HG03558 (cell line): ENCODE measurements around the gene CCPG1.
A peak's percentile ranks its signal among the peaks of the same experiment; 100 is the strongest.
"Not testable (repeated sequence)": the region's sequence is repeated elsewhere in the genome, so short reads cannot be mapped to it uniquely, and the experiment has no call there.

Experiments used
- ATAC-seq: cut with Tn5 transposase; IDR thresholded peaks from one replicate; pipeline ENCODE4 v1.9.1; 2021; ENCODE audit warnings: moderate number of reproducible peaks; ENCODE audit not compliant: unreplicated experiment; ENCODE audit errors: extremely low read depth

CCPG1 gene, protein sequence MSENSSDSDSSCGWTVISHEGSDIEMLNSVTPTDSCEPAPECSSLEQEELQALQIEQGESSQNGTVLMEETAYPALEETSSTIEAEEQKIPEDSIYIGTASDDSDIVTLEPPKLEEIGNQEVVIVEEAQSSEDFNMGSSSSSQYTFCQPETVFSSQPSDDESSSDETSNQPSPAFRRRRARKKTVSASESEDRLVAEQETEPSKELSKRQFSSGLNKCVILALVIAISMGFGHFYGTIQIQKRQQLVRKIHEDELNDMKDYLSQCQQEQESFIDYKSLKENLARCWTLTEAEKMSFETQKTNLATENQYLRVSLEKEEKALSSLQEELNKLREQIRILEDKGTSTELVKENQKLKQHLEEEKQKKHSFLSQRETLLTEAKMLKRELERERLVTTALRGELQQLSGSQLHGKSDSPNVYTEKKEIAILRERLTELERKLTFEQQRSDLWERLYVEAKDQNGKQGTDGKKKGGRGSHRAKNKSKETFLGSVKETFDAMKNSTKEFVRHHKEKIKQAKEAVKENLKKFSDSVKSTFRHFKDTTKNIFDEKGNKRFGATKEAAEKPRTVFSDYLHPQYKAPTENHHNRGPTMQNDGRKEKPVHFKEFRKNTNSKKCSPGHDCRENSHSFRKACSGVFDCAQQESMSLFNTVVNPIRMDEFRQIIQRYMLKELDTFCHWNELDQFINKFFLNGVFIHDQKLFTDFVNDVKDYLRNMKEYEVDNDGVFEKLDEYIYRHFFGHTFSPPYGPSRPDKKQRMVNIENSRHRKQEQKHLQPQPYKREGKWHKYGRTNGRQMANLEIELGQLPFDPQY

DNA sequence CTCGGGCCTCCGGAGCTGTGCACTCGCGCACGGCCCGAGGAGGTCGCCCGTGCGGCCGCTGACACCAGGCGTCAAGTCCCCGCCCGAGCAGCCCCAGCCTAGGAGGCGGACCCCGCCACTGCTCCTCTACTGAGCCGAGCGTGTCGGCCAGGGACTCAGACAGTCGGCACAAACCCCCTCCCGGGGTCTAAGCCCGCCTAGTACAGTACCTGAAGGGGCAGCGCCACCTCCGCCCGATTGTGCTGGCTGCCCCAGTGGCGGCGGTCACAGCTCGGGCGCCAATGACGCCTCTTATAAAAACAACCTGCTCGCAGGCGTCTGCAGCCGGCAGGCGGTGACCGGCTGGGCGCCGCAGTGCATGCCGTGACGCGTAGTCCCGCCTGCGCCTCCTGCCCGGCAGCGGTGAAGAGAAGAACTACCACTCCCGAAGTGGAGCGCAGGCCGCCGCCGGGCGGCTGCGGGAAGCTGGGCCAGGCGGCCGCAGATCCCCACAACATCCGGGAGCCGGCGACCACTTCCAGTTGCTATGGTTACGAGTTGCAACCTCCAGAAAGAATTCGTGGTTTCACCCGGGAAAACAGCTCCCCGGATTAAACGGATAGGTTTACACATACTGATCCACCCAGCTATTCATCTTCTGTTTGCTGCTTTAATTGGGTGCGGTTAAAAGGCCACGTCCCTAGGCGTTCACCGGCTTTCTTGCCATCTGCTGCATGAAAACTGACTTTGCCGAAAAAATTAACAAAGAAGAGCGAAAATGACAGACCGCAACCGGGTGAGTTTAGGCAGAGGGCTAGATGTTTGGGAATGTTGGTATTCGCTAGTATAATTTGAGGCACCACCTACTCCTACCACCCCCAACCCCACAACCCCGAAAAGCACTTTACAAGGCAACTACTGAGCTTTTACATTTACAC, at the start of gene CCPG1, which contains the start of gene PIERCE2:
Gene CCPG1 (minus strand): TSS at position 348 of the 917 bp plus-strand sequence. CDS start 18,935 bp downstream, outside the sequence.
Gene PIERCE2 (plus strand): TSS at position 484 of the 917 bp plus-strand sequence. CDS start 274 bp downstream, at position 758.
- peak; percentile 78 for ATAC-seq

DNA sequence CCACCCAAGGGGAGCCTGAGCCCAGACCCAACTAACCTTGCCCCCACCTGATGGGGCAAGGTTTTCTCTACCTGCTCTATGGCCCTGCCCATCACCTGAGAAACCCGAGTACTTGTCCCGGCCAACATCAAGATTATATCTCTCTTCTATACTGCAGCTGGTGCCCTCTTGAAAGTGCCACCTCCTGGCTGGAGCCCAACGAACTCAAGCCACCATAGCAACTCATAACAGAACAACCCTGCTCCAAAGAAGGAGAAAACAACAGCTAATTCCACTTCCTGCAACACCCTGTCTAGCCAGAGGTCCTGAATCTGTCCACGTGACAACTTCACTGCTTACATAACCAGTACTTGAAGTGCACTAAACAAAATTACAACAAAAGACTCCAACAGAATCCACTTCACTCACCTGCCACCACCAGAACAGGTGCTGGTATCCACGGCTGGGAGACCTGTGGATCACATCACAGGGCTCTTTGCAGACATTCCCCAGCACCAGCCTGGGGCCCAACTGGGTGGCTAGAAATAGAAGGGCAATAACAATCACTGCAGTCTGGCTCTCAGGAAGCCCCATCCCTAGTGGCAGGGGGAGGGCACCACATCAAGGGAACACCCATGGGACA, 49.4 kb upstream of the CCPG1 start:
- ATAC-seq, result no peak

DNA sequence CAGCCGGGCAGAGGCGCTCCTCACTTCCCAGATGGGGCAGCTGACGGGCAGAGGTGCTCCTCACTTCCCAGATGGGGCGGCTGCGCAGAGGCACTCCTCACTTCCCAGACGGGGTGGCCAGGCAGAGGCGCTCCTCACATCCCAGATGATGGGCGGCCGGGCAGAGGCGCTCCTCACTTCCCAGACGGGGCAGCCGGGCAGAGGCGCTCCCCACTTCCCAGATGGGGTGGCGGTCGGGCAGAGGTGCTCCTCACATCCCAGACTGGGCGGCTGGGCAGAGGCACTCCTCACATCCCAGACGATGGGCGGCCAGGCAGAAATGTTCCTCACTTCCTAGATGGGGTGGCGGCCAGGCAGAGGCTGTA, 38.9 kb upstream of the CCPG1 start:
- ATAC-seq, result not testable (repeated sequence)

DNA sequence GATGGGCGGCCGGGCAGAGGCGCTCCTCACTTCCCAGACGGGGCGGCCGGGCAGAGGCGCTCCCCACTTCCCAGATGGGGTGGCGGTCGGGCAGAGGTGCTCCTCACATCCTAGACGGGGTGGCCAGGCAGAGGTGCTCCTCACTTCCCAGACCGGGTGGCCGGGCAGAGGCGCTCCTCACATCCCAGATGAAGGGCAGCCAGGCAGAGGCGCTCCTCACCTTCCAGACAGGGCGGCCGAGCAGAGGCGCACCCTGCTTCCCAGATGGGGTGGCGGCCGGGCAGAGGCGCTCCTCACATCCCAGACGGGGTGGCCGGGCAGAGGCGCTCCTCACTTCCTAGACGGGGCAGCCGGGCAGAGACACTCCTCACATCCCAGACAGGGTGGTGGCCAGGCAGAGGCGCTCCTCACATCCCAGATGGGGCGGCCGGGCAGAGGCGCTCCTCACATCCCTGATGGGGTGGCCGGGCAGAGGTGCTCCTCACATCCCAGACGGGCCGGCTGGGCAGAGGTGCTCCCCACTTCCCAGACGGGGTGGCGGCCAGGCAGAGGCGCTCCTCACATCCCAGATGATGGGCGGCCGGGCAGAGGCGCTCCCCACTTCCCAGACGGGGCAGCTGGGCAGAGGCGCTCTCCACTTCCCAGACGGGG, 38.3 kb upstream of the CCPG1 start:
- not testable (repeated sequence) for ATAC-seq

DNA sequence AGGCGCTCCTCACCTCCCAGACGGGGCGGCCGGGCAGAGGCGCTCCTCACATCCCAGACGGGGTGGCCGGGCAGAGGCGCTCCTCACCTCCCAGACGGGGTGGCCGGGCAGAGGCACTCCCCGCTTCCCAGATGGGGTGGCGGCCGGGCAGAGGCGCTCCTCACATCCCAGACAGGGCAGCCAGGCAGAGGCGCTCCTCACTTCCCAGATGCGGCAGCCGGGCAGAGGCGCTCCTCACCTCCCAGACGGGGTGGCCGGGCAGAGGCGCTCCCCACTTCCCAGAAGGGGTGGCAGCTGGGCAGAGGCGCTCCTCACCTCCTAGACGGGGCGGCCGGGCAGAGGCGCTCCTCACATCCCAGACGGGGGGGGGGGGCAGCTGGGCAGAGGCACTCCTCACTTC, 37.8 kb upstream of the CCPG1 start:
- ATAC-seq, result not testable (repeated sequence)

DNA sequence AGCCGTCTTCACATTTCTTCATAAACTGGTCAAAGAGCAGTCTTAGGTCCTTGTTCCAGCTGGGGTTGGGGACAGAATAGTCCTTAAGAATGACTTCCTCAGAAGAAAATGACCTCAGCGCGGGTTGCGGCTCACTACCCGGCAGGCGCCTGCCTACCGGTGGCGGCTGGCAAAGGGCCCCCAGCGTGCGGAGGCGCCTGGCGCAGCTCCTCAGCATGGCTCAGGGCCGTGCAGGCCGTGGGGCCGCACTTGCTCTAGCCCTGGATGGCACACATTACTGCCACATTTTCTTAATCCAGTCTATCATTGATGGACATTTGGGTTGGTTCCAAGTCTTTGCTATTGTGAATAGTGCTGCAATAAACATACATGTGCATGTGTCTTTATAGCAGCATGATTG, 35.0 kb upstream of the CCPG1 start:
- ATAC-seq, result not testable (repeated sequence)

DNA sequence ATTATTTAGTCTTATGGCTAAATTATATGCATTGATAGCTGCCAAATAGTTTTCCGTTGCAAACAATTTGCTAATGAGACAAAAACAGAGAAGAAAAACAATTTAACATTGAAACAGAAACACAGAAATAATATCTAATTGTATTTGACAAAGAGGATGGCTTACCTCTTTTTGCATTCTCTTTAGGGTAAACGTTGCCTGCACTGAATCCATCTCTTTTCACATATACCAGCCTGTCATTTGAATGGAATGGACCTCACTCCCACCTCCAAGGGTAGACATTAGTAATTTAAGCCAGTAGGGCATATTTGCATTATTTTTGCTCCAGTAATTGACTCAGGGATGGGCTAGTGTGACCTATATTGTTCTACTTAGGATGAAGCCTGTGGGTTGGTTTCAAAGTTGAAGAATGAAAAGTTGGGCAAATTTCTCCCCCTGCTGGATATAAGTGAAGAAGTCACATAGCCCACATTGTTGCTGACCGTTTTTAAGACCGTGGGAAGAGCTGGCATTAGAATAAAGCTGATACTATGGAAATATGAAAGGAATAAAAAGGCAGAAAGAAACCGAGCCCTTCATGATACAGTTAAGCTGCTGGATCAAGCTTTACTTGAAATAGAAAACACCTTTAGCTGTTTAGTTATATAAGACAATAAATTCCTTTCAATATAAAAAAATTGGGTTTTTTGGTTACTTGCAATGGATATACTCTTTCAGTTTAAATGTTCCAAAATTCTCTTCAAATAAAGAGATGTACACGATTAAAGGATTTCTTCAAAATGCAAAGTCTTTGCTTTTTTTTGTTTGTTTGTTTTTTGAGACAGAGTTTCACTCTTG, 27.0 kb upstream of the CCPG1 start:
- ATAC-seq, result no peak

DNA sequence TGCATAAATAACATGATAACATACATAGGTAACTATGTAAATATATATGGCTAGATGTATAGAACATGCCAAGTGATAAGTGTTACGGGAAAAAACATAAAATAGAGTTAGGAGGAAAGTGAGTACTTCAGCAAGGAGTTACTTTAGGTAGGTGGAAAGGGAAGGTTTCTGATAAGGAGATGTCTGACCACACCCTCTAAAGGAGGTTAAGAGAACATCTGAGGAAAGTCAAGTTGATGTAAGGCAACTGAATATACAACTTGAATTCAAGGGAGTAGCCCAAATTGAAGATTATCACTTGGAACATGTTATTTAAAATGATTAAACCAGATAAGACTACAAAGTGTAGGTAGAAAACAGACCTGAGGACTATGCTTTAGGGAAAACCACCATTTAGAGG, 13.9 kb upstream of the CCPG1 start:
- no peak for ATAC-seq

DNA sequence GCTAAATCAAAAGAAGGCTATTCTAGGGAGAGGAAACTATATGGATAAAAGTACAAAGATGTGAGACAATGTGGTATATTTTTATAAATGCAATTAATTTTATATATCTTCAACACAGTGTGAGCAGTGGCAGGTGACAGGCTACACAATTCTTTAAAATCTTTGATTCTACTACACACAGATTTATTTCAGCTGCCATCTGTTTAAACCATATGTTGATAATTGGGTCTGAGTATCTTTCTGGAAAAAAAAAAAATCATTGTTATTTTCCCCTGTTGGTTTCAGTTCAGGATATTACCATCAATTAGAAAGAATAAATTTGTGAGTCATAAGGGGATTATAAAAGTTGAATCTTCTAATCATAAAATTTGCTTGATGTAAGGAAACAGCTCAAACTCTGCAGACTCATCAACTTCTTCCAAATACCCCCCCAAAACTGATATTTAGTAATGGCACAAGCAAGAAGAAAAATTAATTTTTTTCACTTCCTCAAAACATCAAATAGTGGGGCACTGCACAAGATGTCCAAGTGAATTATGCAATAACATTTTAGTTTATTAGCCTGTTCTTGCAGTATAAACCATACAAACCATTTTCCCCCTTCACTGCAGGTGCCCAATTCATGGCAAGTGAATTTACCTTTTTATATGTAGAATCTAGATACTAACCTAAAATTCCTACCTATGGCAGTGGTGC, 12.2 kb upstream of the CCPG1 start:
- no peak for ATAC-seq

DNA sequence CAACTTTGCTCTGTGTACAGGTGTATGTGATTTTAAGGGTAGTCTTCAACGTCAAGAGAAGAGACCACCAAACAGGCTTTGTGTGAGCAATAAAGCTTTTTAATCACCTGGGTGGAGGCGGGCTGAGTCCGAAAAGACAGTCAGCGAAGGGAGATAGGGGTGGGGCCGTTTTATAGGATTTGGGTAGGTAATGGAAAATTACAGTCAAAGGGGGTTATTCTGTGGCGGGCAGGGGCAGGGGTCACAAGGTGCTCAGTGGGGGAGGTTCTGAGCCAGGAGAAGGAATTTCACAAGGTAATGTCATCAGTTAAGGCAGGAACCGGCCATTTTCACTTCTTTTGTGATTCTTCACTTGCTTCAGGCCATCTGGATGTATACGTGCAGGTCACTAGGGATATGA, 9.5 kb upstream of the CCPG1 start:
- ATAC-seq, result not testable (repeated sequence)

DNA sequence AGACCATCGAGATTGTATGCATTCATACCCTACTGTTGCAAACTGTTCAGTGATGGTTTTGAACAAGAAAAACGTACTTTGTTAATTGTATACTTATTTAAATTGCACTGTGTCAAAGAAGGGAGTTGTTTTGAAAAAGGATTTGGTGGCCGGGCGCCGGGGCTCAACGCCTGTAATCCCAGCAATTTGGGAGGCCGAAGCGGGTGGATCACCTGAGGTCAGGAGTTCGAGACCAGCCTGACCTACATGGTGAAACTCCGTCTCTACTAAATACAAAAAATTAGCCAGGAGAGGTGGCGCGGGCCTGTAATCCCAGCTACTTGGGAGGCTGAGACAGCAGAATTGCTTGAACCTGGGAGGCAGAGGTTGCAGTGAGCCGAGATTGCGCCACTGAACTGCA, 817 bp upstream of the CCPG1 start:
- not testable (repeated sequence) for ATAC-seq

DNA sequence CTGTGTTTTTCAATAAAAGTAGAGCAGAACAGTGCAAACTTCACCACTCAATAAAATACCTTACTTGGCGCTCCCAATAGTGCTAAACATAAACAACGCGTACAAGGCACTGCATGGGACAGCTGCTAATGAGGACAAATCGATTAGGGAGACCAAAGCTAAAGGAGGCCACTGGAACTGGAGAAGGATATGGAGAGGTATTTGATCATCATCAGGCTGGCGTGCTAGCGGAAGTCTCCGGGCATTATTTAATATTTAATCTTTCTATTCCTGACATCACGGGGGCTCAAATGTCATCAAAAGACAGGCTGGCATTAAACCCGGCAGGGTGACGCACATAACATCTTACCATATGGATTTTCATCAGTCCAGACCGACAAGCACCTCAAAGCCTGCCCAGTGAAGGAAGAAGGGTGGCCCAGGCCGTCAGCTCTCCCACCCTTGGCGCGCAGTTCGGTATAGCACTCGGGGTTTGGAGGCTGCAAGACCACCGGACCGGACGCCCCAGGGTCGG, 604 bp downstream of the CCPG1 start:
- ATAC-seq, result no peak

DNA sequence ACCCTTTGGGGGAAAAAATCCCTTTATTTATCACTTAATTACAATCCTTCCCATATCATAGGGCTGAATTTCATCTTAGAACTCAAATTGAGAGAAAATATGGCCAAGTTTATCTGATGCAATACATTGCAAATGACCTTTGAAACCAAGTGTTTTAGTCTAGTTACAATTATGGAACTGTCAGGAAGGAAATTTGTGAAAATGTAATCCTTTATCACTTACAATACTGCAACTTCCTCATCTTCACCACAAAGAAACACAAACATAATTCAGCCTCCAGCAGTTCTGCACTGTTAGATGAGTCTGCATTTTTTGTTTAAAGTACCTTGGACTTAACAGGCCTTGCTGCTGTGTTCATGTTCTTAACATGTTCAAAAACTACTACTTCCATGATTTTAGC, 4.6 kb downstream of the CCPG1 start:
- no peak for ATAC-seq

DNA sequence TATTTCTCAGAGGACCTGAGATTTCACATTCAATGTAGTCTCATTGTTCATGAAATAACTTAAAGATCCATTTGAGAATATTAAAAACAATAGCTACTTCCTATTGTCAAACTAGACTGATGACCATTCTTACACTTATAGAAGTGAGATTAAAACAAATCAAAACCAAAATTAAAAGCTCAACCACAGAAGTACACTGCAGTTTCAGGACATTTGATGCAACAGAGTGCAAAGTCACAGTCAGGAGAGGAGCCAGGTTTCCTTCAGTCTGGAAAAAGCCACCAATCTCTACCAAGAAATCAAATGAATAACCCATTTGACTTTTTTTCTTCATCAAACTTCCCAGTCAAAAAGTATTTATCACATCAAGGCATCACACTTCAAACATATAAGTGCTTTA, 5.5 kb downstream of the CCPG1 start:
- no peak for ATAC-seq

DNA sequence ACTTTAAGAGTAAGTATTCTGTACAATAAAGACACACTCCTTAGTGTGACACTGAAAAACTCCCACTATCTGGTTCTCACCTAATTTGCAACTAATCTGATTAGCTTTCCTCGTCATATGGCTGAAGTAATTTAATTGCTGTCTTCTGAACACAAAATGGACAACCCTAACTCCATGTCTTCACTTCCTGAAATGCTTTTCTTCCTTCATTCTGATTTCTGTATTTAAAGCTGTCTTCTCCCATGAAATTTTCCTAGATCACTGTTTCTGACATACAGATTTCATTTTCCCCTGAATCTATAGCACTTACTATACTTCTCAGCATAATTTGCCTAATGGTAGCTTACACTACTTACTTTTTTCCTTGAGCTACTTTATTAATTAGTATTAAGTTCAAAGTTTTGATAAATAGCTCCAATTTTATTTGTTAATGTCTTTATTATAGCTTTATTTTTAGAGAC, 6.3 kb downstream of the CCPG1 start:
- ATAC-seq, result no peak

DNA sequence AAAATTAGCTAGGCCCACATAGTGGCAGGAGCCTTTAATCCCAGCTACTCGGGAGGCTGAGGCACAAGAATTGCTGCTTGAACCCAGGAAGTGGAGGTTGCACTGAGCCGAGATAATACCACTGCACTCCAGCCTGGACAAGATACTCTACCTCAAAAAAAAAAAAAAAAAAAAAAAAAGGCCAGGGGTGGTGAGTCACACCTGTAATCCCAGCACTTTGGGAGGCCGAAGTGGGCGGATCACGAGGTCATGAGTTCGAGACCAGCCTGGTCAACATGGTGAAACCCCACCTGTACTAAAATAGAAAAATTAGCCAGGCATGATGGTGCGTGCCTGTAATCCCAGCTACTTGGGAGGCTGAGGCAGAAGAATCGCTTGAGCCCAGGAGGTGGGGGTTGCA, 8.1 kb downstream of the CCPG1 start:
- not testable (repeated sequence) for ATAC-seq

DNA sequence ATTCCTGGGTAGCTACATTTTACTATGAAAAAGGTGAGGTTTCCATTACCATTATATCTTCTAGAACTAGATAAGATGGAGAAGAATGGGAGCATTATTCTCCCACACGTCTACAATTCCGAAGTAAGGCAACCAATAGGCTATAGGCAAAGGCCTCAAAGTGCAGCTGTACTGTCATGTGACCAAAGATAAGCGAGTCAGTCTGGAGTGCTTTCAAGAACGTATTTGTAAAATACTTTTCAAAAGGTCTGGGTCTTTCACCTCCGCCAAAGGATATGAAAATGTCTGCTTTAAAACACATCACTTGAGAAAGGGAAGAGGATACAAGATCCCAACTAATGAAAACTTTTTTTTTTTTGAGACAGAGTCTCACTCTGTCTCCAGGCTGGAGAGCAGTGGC, 9.9 kb downstream of the CCPG1 start:
- no peak for ATAC-seq

DNA sequence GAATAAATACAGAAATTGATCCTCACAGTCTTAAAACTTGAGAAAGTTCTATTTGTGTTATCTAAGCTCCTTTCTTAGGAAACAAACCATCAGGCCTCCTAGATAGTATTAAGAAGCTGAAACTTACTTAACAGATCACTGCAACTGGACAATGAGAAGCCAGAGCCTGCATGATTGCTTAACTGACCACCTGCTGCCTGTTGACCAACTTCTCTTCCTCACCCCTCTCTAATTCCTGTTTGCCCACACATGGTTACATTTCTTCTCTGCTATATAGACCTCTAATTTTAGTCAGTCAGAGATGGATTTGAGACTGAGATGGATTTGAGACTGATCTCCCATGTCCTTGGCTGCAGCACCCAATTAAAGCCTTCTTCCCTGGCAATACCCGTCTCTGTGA, 13.5 kb downstream of the CCPG1 start:
- no peak for ATAC-seq
